NOMO-1 treated with dmso at 0.1 percent for 144 hours (cell line): Measurements from ENCODE around the gene DCTN1.

Experiments
- DNase-seq: peaks from one replicate; lab custom pipeline; 2025; ENCODE audit not compliant: unreplicated experiment; lab: John Stamatoyannopoulos, UW

The DCTN1 gene

GRCh38 chr2:74327627-74328026 is 52.5 kb downstream of the DCTN1 start:
- no peak for DNase-seq

DNA sequence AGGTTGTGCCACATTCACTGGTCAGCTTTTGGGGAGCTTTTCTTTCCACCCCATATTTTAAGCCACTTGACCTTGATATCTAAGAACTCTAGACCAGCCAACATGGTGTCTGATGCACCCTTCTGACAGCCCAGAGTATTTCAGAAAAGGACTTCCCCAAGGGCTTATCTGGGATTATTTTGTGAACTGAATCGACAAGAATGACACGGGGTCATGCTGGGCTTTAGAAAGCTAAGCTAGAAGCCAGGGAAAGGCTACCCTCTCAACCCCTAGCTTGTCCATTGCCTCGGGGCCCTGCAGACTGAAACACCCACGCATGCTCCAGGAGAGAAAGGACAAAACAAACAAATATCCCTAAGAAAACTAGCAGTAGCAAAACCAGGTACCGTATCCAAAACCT is 52.9 kb downstream of the DCTN1 start:
- no peak for DNase-seq

DNA sequence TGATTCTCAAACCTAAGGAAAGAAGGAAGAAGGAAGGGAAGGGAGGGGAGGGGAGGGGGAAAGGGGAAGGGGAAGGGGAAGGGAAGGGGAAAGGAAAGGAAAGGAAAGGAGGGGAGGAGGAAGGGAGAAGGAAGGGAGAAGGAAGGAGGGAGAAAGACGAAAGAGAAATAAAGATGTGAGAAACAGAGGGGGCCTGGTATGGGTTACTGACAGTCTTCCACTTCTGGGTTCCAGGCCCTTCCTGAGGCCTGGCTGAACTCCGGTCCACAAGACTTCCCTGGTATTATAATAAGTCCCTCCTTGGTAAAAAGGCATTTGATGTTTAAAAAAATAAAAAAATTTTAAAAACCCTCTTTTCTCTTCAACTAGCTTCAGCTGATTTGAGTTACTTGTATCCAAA is 54.3 kb downstream of the DCTN1 start:
- no peak for DNase-seq

- no peak for DNase-seq
Measured at GRCh38 chr2:74321737-74322136, 58.4 kb downstream of the DCTN1 start.

DNA sequence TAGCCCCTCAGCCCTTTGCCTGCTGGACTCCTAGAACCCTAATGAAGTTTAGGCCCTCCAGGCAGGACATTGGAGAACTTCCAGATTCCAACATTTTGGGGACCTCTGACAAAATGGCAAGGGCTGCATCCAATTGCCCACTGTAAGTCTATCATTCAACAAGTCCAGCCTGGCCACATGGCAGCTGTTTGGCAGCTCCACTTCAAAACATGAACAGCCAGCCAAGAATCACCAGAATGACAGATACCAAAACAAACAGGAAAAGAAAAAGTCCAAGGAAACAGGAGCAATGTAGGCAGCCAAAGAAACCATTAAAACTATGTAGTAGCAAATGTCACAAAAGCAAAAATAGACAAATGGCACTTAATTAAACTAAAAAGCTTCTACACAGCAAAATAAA is 62.4 kb downstream of the DCTN1 start:
- no peak for DNase-seq

- no peak for DNase-seq
Measured at GRCh38 chr2:74316627-74317295, 63.4 kb downstream of the DCTN1 start.

DNA sequence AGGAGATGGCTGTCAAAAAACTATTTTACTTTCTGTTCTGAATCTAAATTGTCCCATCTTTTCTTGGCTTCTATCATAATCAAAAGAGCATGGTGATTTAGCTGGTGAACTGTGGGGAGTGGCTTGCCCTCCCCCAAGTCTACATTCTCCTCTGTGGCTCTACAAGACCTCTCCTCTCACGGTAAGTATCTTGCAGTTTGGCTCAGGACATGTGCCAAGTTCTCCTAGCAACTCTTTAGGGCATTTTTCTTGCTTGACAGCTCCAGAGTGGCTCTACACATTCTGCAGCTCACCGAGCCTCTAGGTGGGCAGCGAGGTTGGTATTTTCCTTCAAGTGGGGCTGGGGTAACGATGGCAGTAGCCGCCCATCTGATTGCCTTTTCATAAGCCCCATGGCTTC is 66.0 kb downstream of the DCTN1 start:
- DNase-seq: no peak

- DNase-seq: no peak
Measured at GRCh38 chr2:74313497-74313896, 66.6 kb downstream of the DCTN1 start.

DNA sequence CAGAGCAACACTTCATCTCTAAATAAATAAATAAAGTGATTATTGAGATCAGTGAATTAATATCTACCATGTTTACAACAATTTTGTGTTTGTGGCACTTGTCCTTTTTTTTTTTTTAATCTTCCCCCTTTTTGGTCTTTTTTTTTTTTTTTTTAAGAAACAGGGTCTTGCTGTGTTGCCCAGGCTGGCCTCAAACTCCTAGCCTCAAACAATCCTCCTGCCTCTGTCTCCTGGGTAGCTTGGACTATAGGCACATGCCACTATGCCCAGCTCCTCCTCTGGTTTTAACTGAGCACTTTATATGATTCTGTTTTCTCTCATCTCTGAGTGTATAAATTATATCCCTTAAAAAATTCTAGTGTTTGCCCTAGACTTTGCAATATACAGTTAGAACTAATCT is 67.2 kb downstream of the DCTN1 start:
- no peak for DNase-seq
